Measurements from ENCODE around the gene PFN3.
A peak's percentile ranks its signal among the peaks of the same experiment; 100 is the strongest.

Gene PFN3

DNA sequence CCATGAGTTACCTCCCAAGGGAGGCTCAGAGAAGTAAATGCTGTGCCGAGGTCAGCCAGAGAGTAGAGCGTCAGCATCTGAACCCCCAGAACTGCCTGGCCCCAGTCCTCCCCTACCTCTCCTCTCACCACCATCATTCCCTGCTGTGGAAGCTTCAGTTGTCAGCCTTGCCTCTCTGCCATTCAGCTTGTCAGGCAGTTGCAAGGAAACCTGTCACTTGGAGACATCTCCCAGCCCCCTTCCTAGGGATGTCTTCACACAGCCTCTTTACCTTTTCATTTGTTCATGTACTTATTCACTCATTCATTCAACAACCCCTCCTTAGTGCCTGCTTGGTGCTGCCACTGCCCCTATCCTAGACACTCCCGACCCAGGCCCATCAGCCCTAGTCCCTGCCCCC is 40.6 kb downstream of the PFN3 start:
- no peak for DNase-seq (ENCODE audit: low spot score)

DNA sequence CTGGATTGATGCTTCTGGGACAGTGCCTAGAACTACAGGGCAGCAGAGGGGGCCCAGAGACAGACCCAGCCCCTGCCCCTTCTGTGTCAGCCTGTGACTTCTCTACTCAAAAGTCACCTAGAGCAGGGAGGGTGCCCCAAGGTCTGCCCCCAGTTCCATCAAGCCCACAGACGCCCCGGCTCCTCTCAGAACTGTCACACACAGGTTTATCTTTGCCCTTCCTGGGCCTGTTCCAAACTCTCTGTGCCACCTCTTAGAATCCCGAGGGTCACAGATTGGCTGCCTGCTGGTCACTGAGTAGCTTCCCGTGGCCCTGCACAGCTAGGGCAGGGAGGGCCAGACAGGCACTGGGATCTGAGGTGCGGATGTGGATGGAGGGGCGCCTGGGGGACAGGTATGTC is 41.0 kb downstream of the PFN3 start:
- no peak for DNase-seq (ENCODE audit: low spot score)

DNA sequence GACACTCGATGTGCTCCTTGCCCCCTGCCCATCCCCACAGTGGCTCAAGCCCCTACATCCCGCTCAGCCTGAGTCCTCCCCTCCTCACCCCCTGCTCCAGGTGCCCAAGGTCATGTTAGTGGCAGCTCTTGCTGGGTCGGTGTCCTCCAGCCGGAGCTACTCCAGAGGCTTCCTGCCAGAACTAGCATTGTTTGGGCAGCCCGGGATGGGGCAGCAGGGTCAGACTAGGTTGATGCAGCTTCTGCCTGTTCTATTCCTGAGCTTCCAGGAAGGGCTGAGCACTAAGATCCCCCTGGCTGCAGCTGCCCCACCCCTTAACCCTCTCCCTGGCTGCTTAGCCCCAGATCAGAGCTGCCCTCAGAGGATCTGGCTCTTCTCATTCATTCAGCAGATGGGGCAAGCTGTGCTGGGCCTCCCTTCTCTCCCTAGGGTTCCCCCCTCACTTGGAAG is 42.1 kb downstream of the PFN3 start:
- DNase-seq (ENCODE audit: low spot score) = no peak

DNA sequence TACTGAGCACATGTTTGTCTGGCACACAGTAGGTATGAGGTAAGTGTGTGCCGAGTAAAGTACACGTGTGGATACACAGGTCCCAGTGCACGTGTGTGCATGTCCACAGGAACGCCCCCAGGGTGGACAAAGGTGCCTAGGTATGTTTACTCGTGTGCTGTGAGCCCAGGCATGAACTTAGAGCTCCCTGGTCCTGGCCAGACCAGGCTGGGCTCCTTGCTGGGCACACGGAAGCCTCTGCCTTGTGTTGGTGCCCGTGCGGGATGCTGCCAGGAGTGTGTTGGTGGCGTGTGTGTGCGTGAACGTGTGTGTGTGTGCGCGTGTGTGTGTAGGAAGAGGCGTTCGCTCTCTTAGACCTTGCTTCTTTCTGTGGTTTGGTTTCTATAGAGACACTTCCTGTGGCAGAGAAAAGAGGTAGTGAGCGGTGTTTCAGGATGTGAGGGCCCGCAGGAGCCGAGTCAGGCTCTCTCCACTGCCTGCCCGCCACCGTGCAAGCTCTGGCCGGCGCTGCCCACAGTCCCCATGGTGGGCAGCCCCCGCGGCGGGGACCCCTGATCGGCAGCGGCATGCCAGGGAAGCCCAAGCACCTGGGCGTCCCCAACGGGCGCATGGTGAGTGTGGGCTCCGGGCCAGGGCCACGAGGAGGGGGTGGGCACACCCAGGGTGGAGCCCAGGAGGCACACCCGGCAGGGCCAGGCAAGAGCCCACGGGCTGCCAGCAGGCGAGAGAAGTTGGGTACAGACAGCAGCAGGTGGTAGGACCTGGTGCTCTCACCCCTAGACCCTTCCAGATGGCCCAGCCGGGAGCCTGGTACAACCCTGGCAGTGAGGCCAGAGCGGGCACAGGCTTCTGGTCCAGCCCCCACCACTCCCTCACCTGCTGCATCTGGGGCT is 42.8 kb downstream of the PFN3 start, which contains the start of gene RGS14:
TSS of gene RGS14 (plus strand) at position 466 of the 893 bp plus-strand sequence. CDS start at position 567, 101 bp downstream.
- DNase-seq (ENCODE audit: low spot score) = peak; percentile 66

DNA sequence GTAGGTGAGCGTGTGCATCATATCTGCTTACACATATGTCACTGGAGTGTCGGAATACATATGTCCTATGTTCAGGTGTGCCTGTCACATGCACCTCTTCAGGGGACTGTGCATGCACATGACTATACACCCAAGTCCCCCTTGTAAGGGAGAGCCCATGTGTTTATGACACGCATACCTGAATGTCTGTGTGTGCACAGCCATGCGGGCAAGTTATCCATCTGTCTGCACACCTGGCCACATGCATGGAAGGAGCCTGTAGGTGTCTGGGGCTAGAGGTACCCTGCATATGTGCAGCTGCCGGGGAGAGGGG is 43.4 kb downstream of the PFN3 start:
- no peak for DNase-seq (ENCODE audit: low spot score)

DNA sequence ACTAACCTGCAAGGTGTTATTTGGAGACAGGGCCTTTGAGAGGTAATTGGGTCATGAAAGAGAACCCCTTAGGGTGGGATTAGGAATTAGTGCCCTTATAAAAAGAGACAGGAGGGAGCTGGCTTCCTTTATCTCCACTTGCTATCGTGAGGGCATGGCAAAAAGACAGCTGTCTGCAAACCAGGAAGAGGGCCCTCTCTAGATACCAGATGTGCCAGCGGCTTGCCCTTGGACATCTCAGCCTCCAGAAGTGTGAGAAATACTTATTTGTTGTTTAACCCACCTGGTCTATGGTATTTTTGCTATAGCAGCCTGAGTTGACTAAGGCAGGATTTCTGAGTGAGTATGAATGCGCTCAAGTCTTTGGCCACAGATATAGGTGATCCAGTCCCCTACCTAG is 43.7 kb downstream of the PFN3 start:
- DNase-seq (ENCODE audit: low spot score) = no peak

DNA sequence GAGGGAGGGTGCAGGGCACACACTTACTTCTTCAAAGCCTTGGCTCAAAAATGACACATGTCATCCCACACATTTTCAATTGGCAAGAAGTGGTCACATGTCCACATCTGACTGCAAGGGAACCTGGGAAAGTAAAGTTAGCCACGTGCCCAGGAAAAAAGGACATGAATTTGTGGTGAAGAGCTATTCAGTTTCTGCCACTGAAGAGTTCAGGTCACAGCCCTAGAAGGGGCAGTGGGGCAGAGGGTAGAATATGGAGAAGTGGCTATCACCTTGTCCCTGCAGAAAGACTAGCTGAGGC is 44.6 kb downstream of the PFN3 start:
- DNase-seq (ENCODE audit: low spot score) = no peak

DNA sequence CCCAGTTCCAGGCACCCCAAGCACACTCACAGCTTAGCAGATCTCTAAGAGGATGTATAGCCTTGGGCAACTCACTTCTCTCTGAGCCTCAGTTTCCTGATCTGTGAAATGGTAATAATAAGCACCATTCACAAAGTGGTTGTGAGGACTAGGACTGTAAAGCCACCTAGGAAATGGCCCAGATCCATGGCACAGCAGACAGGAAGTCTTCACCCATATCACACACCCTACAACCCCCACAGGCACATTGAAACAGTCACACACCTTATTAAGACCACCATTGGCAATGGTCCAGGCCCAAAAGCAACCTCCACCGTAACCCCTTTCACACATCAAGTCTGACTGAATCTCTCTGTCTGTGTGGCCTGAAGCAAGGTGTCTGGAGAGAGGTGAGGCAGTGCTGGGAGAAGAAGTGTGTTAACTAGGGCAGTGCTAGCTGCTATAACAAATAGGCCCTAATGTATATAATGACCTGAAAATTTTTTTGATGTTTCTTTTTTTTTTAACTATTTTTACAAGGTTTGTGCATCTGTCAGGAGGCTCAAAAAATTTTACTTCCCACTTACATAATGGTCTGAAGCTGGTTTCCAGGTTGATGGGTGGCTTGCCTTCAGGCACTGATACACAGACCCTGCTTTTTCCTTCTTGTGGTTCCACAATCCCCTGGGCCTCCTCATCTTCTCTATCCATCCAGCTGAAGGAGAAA is 45.1 kb downstream of the PFN3 start:
- DNase-seq (ENCODE audit: low spot score) = no peak

DNA sequence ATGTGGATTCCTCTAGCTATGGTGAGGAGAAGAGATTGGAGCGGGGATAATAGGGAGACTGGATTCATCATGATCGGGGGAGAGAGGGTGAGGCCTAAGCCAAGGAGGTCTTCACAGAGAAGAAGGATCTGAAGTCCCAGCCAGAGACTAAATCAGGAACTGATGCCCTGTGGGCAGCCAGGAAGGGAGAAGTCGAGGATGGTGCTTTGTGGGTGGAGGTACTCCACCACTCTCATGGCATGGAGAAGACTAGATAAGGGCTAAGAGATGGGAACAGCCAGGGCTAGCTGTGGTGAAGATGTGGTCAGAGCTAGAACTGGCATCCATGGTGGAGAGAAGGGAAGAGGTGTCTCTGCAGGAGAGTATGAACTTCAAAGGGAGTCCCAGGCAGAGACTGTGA is 45.8 kb downstream of the PFN3 start:
- DNase-seq (ENCODE audit: low spot score) = no peak

DNA sequence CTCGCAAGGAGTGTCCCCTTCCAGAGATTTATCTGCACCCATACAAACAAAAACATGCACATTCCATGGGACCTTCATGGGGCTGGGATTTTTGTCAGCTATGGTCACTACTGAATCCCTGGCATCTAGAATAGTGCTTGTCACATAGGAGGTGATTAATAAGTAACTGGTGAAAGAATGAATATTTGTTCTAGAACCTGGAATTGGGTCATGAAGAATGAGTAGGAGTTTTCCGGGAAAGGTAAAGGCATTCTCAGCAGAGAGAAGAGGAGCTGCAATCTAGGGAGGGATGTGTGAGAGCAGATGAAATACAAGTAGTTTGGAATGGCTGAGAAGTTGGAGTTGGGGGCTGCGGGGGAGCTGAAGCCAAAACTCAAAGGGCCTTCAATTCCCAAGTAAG is 46.2 kb downstream of the PFN3 start:
- DNase-seq (ENCODE audit: low spot score) = no peak

DNA sequence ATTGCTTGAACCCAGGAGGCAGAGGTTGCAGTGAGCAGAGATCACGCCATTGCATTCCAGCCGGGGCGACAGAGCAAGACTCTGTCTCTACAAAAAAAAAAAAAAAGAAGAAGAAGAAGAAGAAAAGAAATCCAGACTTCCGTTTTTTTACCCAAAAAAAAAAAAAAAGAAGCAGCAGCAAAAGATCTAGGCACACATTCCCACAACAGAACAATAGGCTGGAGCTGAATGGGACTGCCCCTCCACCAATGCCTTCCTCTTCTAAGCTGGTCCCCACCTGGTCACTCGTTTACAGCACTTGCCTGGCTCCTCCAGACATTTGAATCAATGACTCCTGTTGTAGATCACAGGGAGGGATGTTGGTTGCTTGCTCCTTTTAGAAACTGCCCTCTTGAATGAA is 47.4 kb downstream of the PFN3 start:
- no peak for DNase-seq (ENCODE audit: low spot score)

DNA sequence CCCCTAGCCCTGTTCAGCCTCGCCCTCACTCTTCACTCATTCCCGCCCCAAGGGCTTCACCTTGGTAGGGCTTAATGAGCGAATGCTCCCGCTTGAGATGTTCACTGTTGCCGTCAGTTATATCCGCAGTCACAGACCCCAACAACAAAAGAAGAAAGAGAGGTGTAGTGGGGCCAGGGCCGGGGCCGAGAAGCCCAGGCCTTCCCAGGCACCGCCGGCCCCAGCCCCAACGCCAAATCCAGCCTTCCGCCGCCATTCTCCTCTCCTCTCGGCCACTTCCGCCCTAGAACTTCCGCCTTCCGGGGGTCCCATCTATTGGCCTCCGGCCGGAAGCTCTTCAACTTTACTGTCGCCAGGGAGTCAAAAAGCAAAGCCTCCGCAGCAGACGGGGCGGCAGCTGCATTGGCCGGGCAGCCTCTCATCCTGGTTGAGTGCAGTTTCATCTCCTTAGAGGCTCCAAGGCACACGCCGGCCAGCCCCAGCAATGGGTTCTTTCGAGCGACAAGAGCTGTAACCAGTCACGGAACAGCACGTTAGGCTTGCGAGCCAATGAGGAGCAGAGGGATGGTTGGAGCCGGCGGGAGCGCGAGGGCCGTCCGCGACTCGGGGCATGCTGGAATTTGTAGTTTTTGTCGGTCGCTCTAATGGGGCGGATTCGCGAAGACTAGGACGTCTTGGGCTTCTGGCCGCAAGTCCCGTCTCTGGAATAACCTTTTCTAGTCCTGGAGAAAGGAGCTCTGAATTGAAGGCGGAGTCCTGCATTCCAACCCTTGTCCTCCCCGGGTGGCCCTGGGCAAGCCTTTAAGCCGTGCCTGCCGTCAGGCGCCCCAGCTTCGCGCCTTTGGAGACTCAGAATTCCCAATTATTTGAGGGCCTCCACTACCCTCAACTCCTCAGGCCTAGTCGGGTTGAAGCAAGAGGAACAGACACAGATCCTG is 48.8 kb downstream of the PFN3 start, which contains the start of gene LMAN2:
TSS of gene LMAN2 (minus strand) at position 277 of the 938 bp plus-strand sequence. CDS start at position 256, 21 bp downstream.
- peak; percentile 97 for DNase-seq (ENCODE audit: low spot score)

DNA sequence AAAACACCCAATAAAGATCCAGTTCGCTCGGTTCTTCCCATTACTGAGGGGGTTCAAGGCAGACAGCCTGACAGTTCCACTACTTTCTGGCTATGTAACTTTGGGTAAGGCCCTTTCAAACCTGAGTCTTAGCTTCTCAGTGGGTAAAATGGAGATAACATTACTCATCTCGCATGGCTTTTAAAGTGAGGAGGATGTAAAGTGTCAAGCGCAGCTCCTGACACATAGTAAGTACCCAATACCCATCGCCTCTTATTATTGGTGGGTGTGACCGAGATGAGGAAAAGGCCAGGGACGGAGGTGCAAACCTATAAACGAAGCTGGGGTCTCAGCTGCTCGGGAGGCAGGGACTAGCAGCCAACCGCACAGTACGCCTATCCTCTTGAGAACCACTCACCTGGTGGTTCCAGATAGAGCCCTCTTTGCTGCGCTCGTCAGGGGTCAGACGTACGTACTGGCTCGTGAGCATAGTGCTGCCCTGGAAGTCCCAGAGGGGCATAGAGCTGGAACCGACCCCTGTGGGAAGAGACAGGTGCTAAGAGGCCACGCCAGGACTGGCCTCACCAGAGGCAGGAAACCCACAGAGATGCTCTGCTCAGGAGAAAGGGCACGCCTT is 49.6 kb downstream of the PFN3 start:
- DNase-seq (ENCODE audit: low spot score) = no peak
